WTC11 (cell line): ENCODE data around the gene ARHGAP26. TPM values are rescaled to one million over a fixed set of nuclear protein-coding genes. Genes with fewer than 3 reads are reported as not detected.
"Not testable (repeated sequence)": the region's sequence is repeated elsewhere in the genome, so short reads cannot be mapped to it uniquely, and the experiment has no call there.

Experiments used
- ATAC-seq: fragments of 200-7000 bp; cut with Tn5 transposase; 2 replicates; pipeline ENCODE4 v1.10.0; 2021; ENCODE audit warnings: mild to moderate bottlenecking, moderate library complexity
- CTCF ChIA-PET: fragments of 300-600 bp; sonication (Branson Sonifier 250); formaldehyde crosslinking; loops from one replicate; lab custom pipeline; 2021; ENCODE audit warnings: antibody characterized with exemption; lab: Charles Lee
- POLR2A ChIA-PET: fragments of 350-600 bp; sonication (Branson Sonifier 250); formaldehyde crosslinking; loops from one replicate; lab custom pipeline; 2021; ENCODE audit warnings: antibody characterized with exemption; lab: Charles Lee
- DNase-seq: peaks from one replicate; pipeline ENCODE4 v3.0.0; 2021; ENCODE audit warnings: low spot score
- H3K27ac Mint-ChIP-seq: 2 replicates; pipeline ENCODE4 v1.8.0; 2021; ENCODE audit warnings: mixed read lengths
- H3K27me3 Mint-ChIP-seq: 2 replicates; pipeline ENCODE4 v1.8.0; 2021; ENCODE audit warnings: low read depth, mild to moderate bottlenecking, moderate library complexity, mixed read lengths
- H3K36me3 Mint-ChIP-seq: 2 replicates; pipeline ENCODE4 v1.8.0; 2021; ENCODE audit warnings: mixed read lengths
- H3K4me1 Mint-ChIP-seq: 2 replicates; pipeline ENCODE4 v1.8.0; 2022; ENCODE audit warnings: mixed read lengths
- H3K4me3 Mint-ChIP-seq: 2 replicates; pipeline ENCODE4 v1.8.0; 2021; ENCODE audit warnings: mild to moderate bottlenecking, moderate library complexity, mixed read lengths
- H3K9me3 Mint-ChIP-seq: 2 replicates; pipeline ENCODE4 v1.8.0; 2021; ENCODE audit warnings: mixed read lengths
- AFF4 ChIP-seq: sonication (generic); formaldehyde crosslinking; IDR thresholded peaks from 2 replicates; pipeline ENCODE4 v1.8.1; 2023; ENCODE audit warnings: mild to moderate bottlenecking, missing genetic modification reagents, borderline replicate concordance
- AR ChIP-seq: fragments of 250-450 bp; sonication (Bioruptor Pico); IDR thresholded peaks from 2 replicates; pipeline ENCODE4 v1.9.0; 2021; ENCODE audit warnings: mild to moderate bottlenecking
- ATF3 ChIP-seq: sonication (generic); formaldehyde crosslinking; conservative IDR thresholded peaks from 2 replicates; pipeline ENCODE4 v1.8.1; 2022; ENCODE audit warnings: mild to moderate bottlenecking, missing genetic modification reagents
- CREM ChIP-seq: sonication (generic); formaldehyde crosslinking; IDR thresholded peaks from 2 replicates; pipeline ENCODE4 v1.8.1; 2022; ENCODE audit warnings: mild to moderate bottlenecking, missing genetic modification reagents, moderate library complexity
- CTCF ChIP-seq: fragments of 200-600 bp; IDR thresholded peaks from 2 replicates; pipeline ENCODE4 v1.8.0; 2022; ENCODE audit warnings: antibody characterized with exemption
- ETV6 ChIP-seq: sonication (generic); formaldehyde crosslinking; IDR thresholded peaks from 2 replicates; pipeline ENCODE4 v1.8.1; 2022; ENCODE audit warnings: mild to moderate bottlenecking, missing genetic modification reagents
- FOXK1 ChIP-seq: sonication (generic); formaldehyde crosslinking; IDR thresholded peaks from 2 replicates; pipeline ENCODE4 v1.8.0; 2022; ENCODE audit warnings: mild to moderate bottlenecking, moderate library complexity, missing genetic modification reagents
- FOXP1 ChIP-seq: sonication (generic); formaldehyde crosslinking; IDR thresholded peaks from 2 replicates; pipeline ENCODE4 v1.8.0; 2022; ENCODE audit warnings: missing genetic modification reagents, mild to moderate bottlenecking, moderate library complexity, borderline replicate concordance
- GTF2I ChIP-seq: fragments of 250-450 bp; sonication (Bioruptor Pico); conservative IDR thresholded peaks from 2 replicates; pipeline ENCODE4 v1.4.0; 2021; ENCODE audit warnings: mild to moderate bottlenecking
- HMGA2 ChIP-seq: fragments of 250-450 bp; sonication (Bioruptor Pico); IDR thresholded peaks from 2 replicates; pipeline ENCODE4 v1.4.0; 2021; ENCODE audit warnings: mild to moderate bottlenecking, moderate library complexity
- HMGXB4 ChIP-seq: sonication (generic); formaldehyde crosslinking; IDR thresholded peaks from 2 replicates; pipeline ENCODE4 v1.8.1; 2023; ENCODE audit warnings: mild to moderate bottlenecking, moderate library complexity, missing genetic modification reagents
- IRF2 ChIP-seq: sonication (generic); formaldehyde crosslinking; IDR thresholded peaks from 2 replicates; pipeline ENCODE4 v1.8.0; 2022; ENCODE audit warnings: low read depth, missing genetic modification reagents, borderline replicate concordance
- NR3C1 ChIP-seq: sonication (generic); formaldehyde crosslinking; conservative IDR thresholded peaks from 2 replicates; pipeline ENCODE4 v1.8.1; 2023; ENCODE audit warnings: low read depth, mild to moderate bottlenecking, missing genetic modification reagents
- PREB ChIP-seq: sonication (generic); formaldehyde crosslinking; IDR thresholded peaks from 2 replicates; pipeline ENCODE4 v1.8.1; 2022; ENCODE audit warnings: mild to moderate bottlenecking, missing genetic modification reagents, moderate library complexity, borderline replicate concordance
- PRRX2 ChIP-seq: fragments of 250-450 bp; sonication (Bioruptor Pico); IDR thresholded peaks from 2 replicates; pipeline ENCODE4 v1.8.0; 2021; ENCODE audit warnings: mild to moderate bottlenecking
- SMAD4 ChIP-seq: sonication (generic); formaldehyde crosslinking; IDR thresholded peaks from 2 replicates; pipeline ENCODE4 v1.8.0; 2022; ENCODE audit warnings: mild to moderate bottlenecking, missing genetic modification reagents
- TEAD4 ChIP-seq: sonication (generic); formaldehyde crosslinking; IDR thresholded peaks from 2 replicates; pipeline ENCODE4 v1.8.0; 2022; ENCODE audit warnings: mild to moderate bottlenecking, missing genetic modification reagents
- USF1 ChIP-seq: sonication (generic); formaldehyde crosslinking; IDR thresholded peaks from 2 replicates; pipeline ENCODE4 v1.8.0; 2022; ENCODE audit warnings: mild to moderate bottlenecking, missing genetic modification reagents
- ZNF263 ChIP-seq: sonication (generic); formaldehyde crosslinking; IDR thresholded peaks from 2 replicates; pipeline ENCODE4 v1.8.1; 2022; ENCODE audit warnings: low read depth, mild to moderate bottlenecking, moderate library complexity, missing genetic modification reagents
- ZNF317 ChIP-seq: sonication (generic); formaldehyde crosslinking; IDR thresholded peaks from 2 replicates; pipeline ENCODE4 v1.8.1; 2023; ENCODE audit warnings: low read depth, mild to moderate bottlenecking, moderate library complexity, missing genetic modification reagents, borderline replicate concordance
- total RNA-seq: library from RNA; stranded (reverse); gene quantifications from 3 replicates; pipeline ENCODE4 v1.2.3, GENCODE V29; 2021

ARHGAP26 gene
- total RNA-seq, 1 experiment from 2014 or later, result 22.3 TPM

GRCh38 chr5:142998316-142999020 is 228.3 kb downstream of the ARHGAP26 start (continued):
- no peak for TF ChIP-seq AFF4 (CRISPR knock-in tag)
- no peak for TF ChIP-seq HMGXB4
- TF ChIP-seq GTF2I, result no peak
- TF ChIP-seq ZNF317, result no peak
- TF ChIP-seq ZNF263 (CRISPR knock-in tag), result no peak
- TF ChIP-seq ETV6 (CRISPR knock-in tag), result no peak
- no peak for TF ChIP-seq FOXP1

GRCh38 chr5:143000551-143000950 is 230.4 kb downstream of the ARHGAP26 start:
- CTCF ChIA-PET, H3K4me3 Mint-ChIP-seq, ATAC-seq, H3K36me3 Mint-ChIP-seq, POLR2A ChIA-PET, DNase-seq, H3K27ac Mint-ChIP-seq, H3K27me3 Mint-ChIP-seq, H3K9me3 Mint-ChIP-seq: not testable (repeated sequence)
- H3K4me1 Mint-ChIP-seq, result peaks cover 22% of the 10 kb centered on the region

GRCh38 chr5:143001764-143002351 is 231.7 kb downstream of the ARHGAP26 start:
- POLR2A ChIA-PET, result no interaction called here
- TF ChIP-seq PREB (CRISPR knock-in tag) (no peak), FOXK1 (CRISPR knock-in tag) (no peak), NR3C1 (CRISPR knock-in tag) (no peak), FOXP1 (no peak), IRF2 (CRISPR knock-in tag) (no peak), USF1 (CRISPR knock-in tag) (no peak), AR (CRISPR knock-in tag) (no peak), TEAD4 (CRISPR knock-in tag) (no peak), CTCF (no peak), ATF3 (CRISPR knock-in tag) (no peak), SMAD4 (CRISPR knock-in tag) (no peak), PRRX2 (CRISPR knock-in tag) (no peak), HMGA2 (CRISPR knock-in tag) (no peak), CREM (CRISPR knock-in tag) (no peak)

More at GRCh38 chr5:143001764-143002351, 231.7 kb downstream of the ARHGAP26 start:
- Mint-ChIP-seq H3K27ac (no peak overlapping the region), H3K4me3 (no peak overlapping the region), H3K36me3 (no peaks in the 10 kb centered on the region), H3K9me3 (no peaks in the 10 kb centered on the region), H3K4me1 (peaks cover 22% of the 10 kb centered on the region), H3K27me3 (no peaks in the 10 kb centered on the region)
- peak; percentile 64 for ATAC-seq
- CTCF ChIA-PET, result interaction anchor here (0.6 to 2.5 kb wide), 14 partner anchors 12 to 402 kb away, joined by 3 to 12 read pairs (median 4); partner anchors contain the start of gene NR3C1
- DNase-seq, result no peak
